Measurements from ENCODE around the gene MYBPHL. TPM values are rescaled to one million over a fixed set of nuclear protein-coding genes. Genes with fewer than 3 reads are reported as not detected.

Gene MYBPHL
- total and polyA plus RNA-seq, 7 experiments from 2014 or later, result not detected

- Histone ChIP-seq H3K27me3 (ENCODE audit: control insufficient read depth in 2 of 2, insufficient read depth in 2 of 2, low read length in 2 of 2) (no peaks in the 10 kb centered on the region), H3K9me3 (ENCODE audit: control insufficient read depth in 2 of 3, low read length in 3 of 3) (no peaks in the 10 kb centered on the region), H3K27ac (ENCODE audit: low read depth, low read length) (no peak overlapping the region), H3K36me3 (ENCODE audit: control insufficient read depth in 2 of 3, insufficient read depth in 3 of 3, low read length in 3 of 3) (no peaks in the 10 kb centered on the region), H3K4me1 (ENCODE audit: control insufficient read depth in 2 of 2, insufficient read depth in 2 of 2, low read length in 2 of 2) (peaks cover 11 to 15% of the 10 kb centered on the region in 2 donors), H3K4me3 (ENCODE audit: low read length) (peak overlapping the region; percentile 37)
- CTCF ChIA-PET, result no interaction called here
- Mint-ChIP-seq H3K27ac (no peak overlapping the region), H3K36me3 (no peaks in the 10 kb centered on the region), H3K4me3 (peak overlapping the region; percentile 32 to 79 (median 67)), H3K27me3 (peaks cover 0 to 24% (median 0%) of the 10 kb centered on the region in 5 donors), H3K4me1 (peaks cover 3 to 19% (median 13%) of the 10 kb centered on the region in 7 donors), H3K9me3 (peaks cover 0 to 1% (median 0%) of the 10 kb centered on the region in 11 donors)
- intact Hi-C loops (cut with micrococcal nuclease), result loop anchor here (1.0 to 2.0 kb wide), 6 partner anchors 9 to 234 kb away; partner anchors contain the start of genes PSRC1 (in 2 of the 2), ATXN7L2 (in 1 of the 2) and SARS1 (in 1 of the 2)
- DNase-seq, result peak in 1 of 9 donors; percentile 6
- POLR2A ChIA-PET, result interaction anchor here (0.8 to 0.9 kb wide), 2 partner anchors 9 to 150 kb away, joined by 3 to 4 read pairs; no protein-coding TSS in a partner anchor
- ATAC-seq, result peak; percentile 39
Measured at GRCh38 chr1:109249654-109250401, 57.0 kb downstream of the MYBPHL start.

- POLR2A ChIA-PET, result no interaction called here
- intact Hi-C loops (cut with micrococcal nuclease), result loop anchor here (1.0 kb wide), 5 partner anchors 8 to 235 kb away; partner anchors contain the start of genes PSRC1 (in 2 of the 2) and ATXN7L2 (in 1 of the 2)
- H3K4me3 ChIP-seq (ENCODE audit: low read length), result peak within 1 kb of the TSS; percentile 58
Measured at GRCh38 chr1:109248797-109249629, 57.8 kb downstream of the MYBPHL start, which contains the start of gene CELSR2. CELSR2 (plus strand) TSS chr1:109249539; CDS start chr1:109250080, 541 bp downstream.

GRCh38 chr1:109248444-109248796 is 58.4 kb downstream of the MYBPHL start:
- no peak overlapping the region for H3K4me3 ChIP-seq (ENCODE audit: low read length)
- no peak overlapping the region for H3K27ac ChIP-seq (ENCODE audit: low read depth, low read length)
- Mint-ChIP-seq H3K4me1 (peaks cover under 1 to 19% (median 12%) of the 10 kb centered on the region in 7 donors), H3K27me3 (peaks cover 0 to 24% (median 8%) of the 10 kb centered on the region in 5 donors), H3K27ac (no peak overlapping the region), H3K36me3 (no peaks in the 10 kb centered on the region), H3K4me3 (peak overlapping the region in 2 of 10 donors; percentile 34 to 79), H3K9me3 (peaks cover 0 to 1% (median 0%) of the 10 kb centered on the region in 11 donors)
- no peaks in the 10 kb centered on the region for H3K36me3 ChIP-seq (ENCODE audit: control insufficient read depth in 2 of 3, insufficient read depth in 3 of 3, low read length in 3 of 3)
- ChIA-PET CTCF (interaction anchor here (0.5 to 1.2 kb wide), 2 partner anchors 736 to 1932 kb away, joined by 3 read pairs; partner anchors contain the start of gene AHCYL1), POLR2A (no interaction called here)
- no peak for ATAC-seq
- H3K4me1 ChIP-seq (ENCODE audit: control insufficient read depth in 2 of 2, insufficient read depth in 2 of 2, low read length in 2 of 2), result peaks cover 11 to 15% of the 10 kb centered on the region in 2 donors
- no peak for DNase-seq
- intact Hi-C loops (cut with micrococcal nuclease), result no loop called here
- H3K9me3 ChIP-seq (ENCODE audit: control insufficient read depth in 2 of 3, low read length in 3 of 3), result no peaks in the 10 kb centered on the region
- no peaks in the 10 kb centered on the region for H3K27me3 ChIP-seq (ENCODE audit: control insufficient read depth in 2 of 2, insufficient read depth in 2 of 2, low read length in 2 of 2)

More at GRCh38 chr1:109248797-109249629, 57.8 kb downstream of the MYBPHL start, which contains the start of gene CELSR2:
- H3K36me3 Mint-ChIP-seq, result no peaks in the 10 kb centered on the region
- H3K9me3 ChIP-seq (ENCODE audit: control insufficient read depth in 2 of 3, low read length in 3 of 3), result no peaks in the 10 kb centered on the region
- peak within 1 kb of the TSS; percentile 65 to 85 (median 72) for H3K4me3 Mint-ChIP-seq
- H3K27me3 Mint-ChIP-seq, result peaks cover 0 to 24% (median 7%) of the 10 kb centered on the region in 5 donors
- H3K36me3 ChIP-seq (ENCODE audit: control insufficient read depth in 2 of 3, insufficient read depth in 3 of 3, low read length in 3 of 3), result no peaks in the 10 kb centered on the region
- DNase-seq (peak; percentile 49 to 73 (median 60)), ATAC-seq (peak; percentile 91)
- peaks cover 0 to 1% (median 0%) of the 10 kb centered on the region in 11 donors for H3K9me3 Mint-ChIP-seq
- H3K4me1 Mint-ChIP-seq, result peaks cover 3 to 19% (median 13%) of the 10 kb centered on the region in 7 donors
- peak within 1 kb of the TSS in 1 of 9 donors; percentile 43 for H3K27ac Mint-ChIP-seq
- no peaks in the 10 kb centered on the region for H3K27me3 ChIP-seq (ENCODE audit: control insufficient read depth in 2 of 2, insufficient read depth in 2 of 2, low read length in 2 of 2)
- H3K27ac ChIP-seq (ENCODE audit: low read depth, low read length), result no peak within 1 kb of the TSS
- CTCF ChIA-PET, result interaction anchor here (0.5 to 1.2 kb wide), 2 partner anchors 735 to 1932 kb away, joined by 3 read pairs; partner anchors contain the start of gene AHCYL1
- H3K4me1 ChIP-seq (ENCODE audit: control insufficient read depth in 2 of 2, insufficient read depth in 2 of 2, low read length in 2 of 2), result peaks cover 11 to 15% of the 10 kb centered on the region in 2 donors

GRCh38 chr1:109247401-109248365 is 59.1 kb downstream of the MYBPHL start:
- Histone ChIP-seq H3K27me3 (ENCODE audit: control insufficient read depth in 2 of 2, insufficient read depth in 2 of 2, low read length in 2 of 2) (no peaks in the 10 kb centered on the region), H3K9me3 (ENCODE audit: control insufficient read depth in 2 of 3, low read length in 3 of 3) (no peaks in the 10 kb centered on the region), H3K36me3 (ENCODE audit: control insufficient read depth in 2 of 3, insufficient read depth in 3 of 3, low read length in 3 of 3) (no peaks in the 10 kb centered on the region), H3K27ac (ENCODE audit: low read depth, low read length) (no peak overlapping the region), H3K4me3 (ENCODE audit: low read length) (no peak overlapping the region), H3K4me1 (ENCODE audit: control insufficient read depth in 2 of 2, insufficient read depth in 2 of 2, low read length in 2 of 2) (peaks cover 11 to 15% of the 10 kb centered on the region in 2 donors)
- peaks cover under 1 to 21% (median 16%) of the 10 kb centered on the region in 7 donors for H3K4me1 Mint-ChIP-seq
- ChIA-PET CTCF (interaction anchor here (1.2 kb wide), 1 partner anchor 736 kb away, joined by 3 read pairs; the partner anchor contains the start of gene AHCYL1), POLR2A (interaction anchor here (0.7 kb wide), 1 partner anchor 13 kb away, joined by 3 read pairs; no protein-coding TSS in a partner anchor)
- H3K9me3 Mint-ChIP-seq, result peaks cover 0 to 1% (median 0%) of the 10 kb centered on the region in 11 donors
- intact Hi-C loops (cut with micrococcal nuclease), result no loop called here
- DNase-seq, result no peak
- no peaks in the 10 kb centered on the region for H3K36me3 Mint-ChIP-seq
- peaks cover 0 to 25% (median 8%) of the 10 kb centered on the region in 5 donors for H3K27me3 Mint-ChIP-seq
- peak overlapping the region in 1 of 10 donors; percentile 34 for H3K4me3 Mint-ChIP-seq
- no peak overlapping the region for H3K27ac Mint-ChIP-seq
- ATAC-seq, result no peak

- H3K9me3 Mint-ChIP-seq, result peaks cover 0 to 1% (median 0%) of the 10 kb centered on the region in 11 donors
- H3K36me3 Mint-ChIP-seq, result no peaks in the 10 kb centered on the region
- H3K4me3 Mint-ChIP-seq, result no peak overlapping the region
- Histone ChIP-seq H3K36me3 (ENCODE audit: control insufficient read depth in 2 of 3, insufficient read depth in 3 of 3, low read length in 3 of 3) (no peaks in the 10 kb centered on the region), H3K4me3 (ENCODE audit: low read length) (no peak overlapping the region), H3K27me3 (ENCODE audit: control insufficient read depth in 2 of 2, insufficient read depth in 2 of 2, low read length in 2 of 2) (no peaks in the 10 kb centered on the region), H3K9me3 (ENCODE audit: control insufficient read depth in 2 of 3, low read length in 3 of 3) (no peaks in the 10 kb centered on the region), H3K4me1 (ENCODE audit: control insufficient read depth in 2 of 2, insufficient read depth in 2 of 2, low read length in 2 of 2) (peaks cover 16 to 27% of the 10 kb centered on the region in 2 donors), H3K27ac (ENCODE audit: low read depth, low read length) (no peak overlapping the region)
- intact Hi-C loops (cut with micrococcal nuclease), result no loop called here
- CTCF ChIA-PET, result interaction anchor here (0.6 to 0.7 kb wide), 2 partner anchors 18 to 19 kb away, joined by 3 to 5 read pairs; no protein-coding TSS in a partner anchor
- H3K27ac Mint-ChIP-seq, result no peak overlapping the region
- POLR2A ChIA-PET, result interaction anchor here (0.6 kb wide), 1 partner anchor 13 kb away, joined by 5 read pairs; no protein-coding TSS in a partner anchor
- no peak for ATAC-seq
- H3K27me3 Mint-ChIP-seq, result peaks cover 0 to 32% (median 8%) of the 10 kb centered on the region in 5 donors
- H3K4me1 Mint-ChIP-seq, result peaks cover 10 to 32% (median 21%) of the 10 kb centered on the region in 7 donors
- DNase-seq, result no peak
Measured at GRCh38 chr1:109246141-109246551, 60.7 kb downstream of the MYBPHL start.

Measured in naive thymus-derived CD4-positive, alpha-beta T cell (primary cell).